Right lobe of liver (tissue), 4 donors: Measurements from ENCODE around the gene ERBB4.

Experiments used
- POLR2A ChIP-seq: fragments of 450-650 bp; IDR thresholded peaks from one replicate; pipeline ENCODE4 v1.6.1; 2017; ENCODE audit warnings: antibody characterized with exemption, mild to moderate bottlenecking
- TF ChIP-seq, protein P1 (sequence below), 4 donors: fragments of 200-600 bp in 3 of 4; fragments of 450-650 bp in 1 of 4; IDR thresholded peaks; one replicate each; pipeline versions ENCODE4 v1.5.1 to v1.8.0; 2016 to 2022; ENCODE audit warnings: antibody characterized with exemption in 4 of 4, mild to moderate bottlenecking in 2 of 4
- donor health status: DM: no; HTN: no; CAD: no.
- donor health status: DM: no; HTN: no; CAD: no.
- donor health status: DM: no; HTN: yes; CAD: no.

DNA sequence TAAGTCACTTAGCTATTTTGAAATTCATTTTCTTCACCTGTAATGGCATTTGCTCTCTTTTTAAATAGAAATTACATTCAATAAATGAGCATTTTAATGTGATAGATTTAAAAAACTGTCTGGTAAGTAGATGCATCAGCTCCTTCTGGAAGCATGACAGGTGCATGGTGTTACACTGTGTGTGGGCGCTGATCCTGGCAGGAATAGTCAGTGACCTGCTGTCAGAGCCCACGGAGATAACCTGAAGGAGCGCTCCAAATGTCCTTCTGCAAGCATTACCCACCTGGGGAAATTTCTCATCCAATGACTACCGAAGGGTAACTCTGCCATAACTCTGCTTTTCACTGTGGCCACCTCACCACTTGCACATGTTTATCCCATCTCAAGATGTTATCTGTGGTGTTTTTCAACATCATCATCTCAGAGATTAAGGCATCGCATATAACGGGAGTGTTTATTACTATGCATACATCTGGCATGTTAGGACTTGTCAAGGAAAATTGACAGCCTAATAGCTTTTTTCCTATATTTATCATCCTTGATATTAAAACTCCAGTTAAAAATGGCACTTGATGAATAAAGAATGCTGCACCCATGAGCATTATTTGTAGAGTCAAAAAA is 637.3 kb downstream of the ERBB4 start:
- TF ChIP-seq, protein P1, sequence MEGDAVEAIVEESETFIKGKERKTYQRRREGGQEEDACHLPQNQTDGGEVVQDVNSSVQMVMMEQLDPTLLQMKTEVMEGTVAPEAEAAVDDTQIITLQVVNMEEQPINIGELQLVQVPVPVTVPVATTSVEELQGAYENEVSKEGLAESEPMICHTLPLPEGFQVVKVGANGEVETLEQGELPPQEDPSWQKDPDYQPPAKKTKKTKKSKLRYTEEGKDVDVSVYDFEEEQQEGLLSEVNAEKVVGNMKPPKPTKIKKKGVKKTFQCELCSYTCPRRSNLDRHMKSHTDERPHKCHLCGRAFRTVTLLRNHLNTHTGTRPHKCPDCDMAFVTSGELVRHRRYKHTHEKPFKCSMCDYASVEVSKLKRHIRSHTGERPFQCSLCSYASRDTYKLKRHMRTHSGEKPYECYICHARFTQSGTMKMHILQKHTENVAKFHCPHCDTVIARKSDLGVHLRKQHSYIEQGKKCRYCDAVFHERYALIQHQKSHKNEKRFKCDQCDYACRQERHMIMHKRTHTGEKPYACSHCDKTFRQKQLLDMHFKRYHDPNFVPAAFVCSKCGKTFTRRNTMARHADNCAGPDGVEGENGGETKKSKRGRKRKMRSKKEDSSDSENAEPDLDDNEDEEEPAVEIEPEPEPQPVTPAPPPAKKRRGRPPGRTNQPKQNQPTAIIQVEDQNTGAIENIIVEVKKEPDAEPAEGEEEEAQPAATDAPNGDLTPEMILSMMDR (IDR thresholded peaks at IDR 0.05), result no peak
- TF ChIP-seq POLR2A, result no peak
